Transverse colon (tissue), 4 donors: ENCODE measurements around the gene LRRC73.

Source experiments
- EP300 ChIP-seq: sonication (generic); formaldehyde crosslinking; IDR thresholded peaks from one replicate; pipeline ENCODE4 v1.6.1; 2017; ENCODE audit warnings: antibody characterized with exemption, low read depth
- POLR2A ChIP-seq: fragments of 450-650 bp; IDR thresholded peaks from one replicate; pipeline ENCODE4 v1.6.1; 2016; ENCODE audit warnings: antibody characterized with exemption, mild to moderate bottlenecking, moderate library complexity
- POLR2AphosphoS5 ChIP-seq, 3 donors: sonication (generic); formaldehyde crosslinking; IDR thresholded peaks; one replicate each; pipeline ENCODE4 v1.6.1; 2016; ENCODE audit warnings: antibody characterized with exemption in 3 of 3
- TF ChIP-seq, protein P1 (sequence below), 5 experiments: fragments of 200-600 bp in 3 of 5; fragments of 450-650 bp in 2 of 5; sonication (generic) in 3 of 5; IDR thresholded peaks; 1 replicate in 2 of 5; 2 replicates in 3 of 5; pipeline ENCODE4 v1.5.1; 2016 to 2017; ENCODE audit warnings: antibody characterized with exemption in 5 of 5, inconsistent platforms in 3 of 5, mild to moderate bottlenecking in 2 of 5, moderate library complexity in 1 of 5

DNA sequence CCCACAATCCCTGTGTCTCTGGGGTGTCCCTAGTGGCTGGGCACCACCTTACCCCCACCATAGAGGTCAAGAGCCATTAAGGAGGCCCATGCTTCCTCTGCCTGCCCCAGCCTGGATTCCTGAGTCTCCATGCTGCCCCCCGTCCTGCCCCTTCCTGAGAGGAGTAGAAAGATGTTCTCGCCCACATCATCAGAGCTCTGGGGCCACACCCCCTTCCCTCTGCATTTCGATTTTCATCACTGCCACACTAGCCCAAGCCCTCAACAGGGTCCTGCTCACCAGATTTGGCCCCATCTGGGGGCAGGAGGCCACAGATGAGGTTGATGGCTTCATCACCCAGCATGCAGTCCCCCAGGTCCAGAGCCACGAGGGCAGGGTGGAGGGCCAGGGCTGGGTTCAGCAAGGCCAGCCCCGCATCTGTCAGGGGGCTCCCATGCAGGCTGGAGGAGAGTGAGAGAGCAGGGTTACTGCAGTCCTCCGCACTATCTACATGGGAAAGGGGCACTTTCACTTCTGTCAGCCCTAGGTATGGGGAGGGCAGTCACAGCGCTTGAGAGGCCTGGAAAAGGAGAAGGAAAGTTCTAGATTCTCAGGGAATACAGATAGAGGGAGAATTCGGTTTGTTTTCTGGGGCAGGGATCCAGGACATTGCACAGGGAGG is 1.5 kb downstream of the LRRC73 start:
- TF ChIP-seq, protein P1, sequence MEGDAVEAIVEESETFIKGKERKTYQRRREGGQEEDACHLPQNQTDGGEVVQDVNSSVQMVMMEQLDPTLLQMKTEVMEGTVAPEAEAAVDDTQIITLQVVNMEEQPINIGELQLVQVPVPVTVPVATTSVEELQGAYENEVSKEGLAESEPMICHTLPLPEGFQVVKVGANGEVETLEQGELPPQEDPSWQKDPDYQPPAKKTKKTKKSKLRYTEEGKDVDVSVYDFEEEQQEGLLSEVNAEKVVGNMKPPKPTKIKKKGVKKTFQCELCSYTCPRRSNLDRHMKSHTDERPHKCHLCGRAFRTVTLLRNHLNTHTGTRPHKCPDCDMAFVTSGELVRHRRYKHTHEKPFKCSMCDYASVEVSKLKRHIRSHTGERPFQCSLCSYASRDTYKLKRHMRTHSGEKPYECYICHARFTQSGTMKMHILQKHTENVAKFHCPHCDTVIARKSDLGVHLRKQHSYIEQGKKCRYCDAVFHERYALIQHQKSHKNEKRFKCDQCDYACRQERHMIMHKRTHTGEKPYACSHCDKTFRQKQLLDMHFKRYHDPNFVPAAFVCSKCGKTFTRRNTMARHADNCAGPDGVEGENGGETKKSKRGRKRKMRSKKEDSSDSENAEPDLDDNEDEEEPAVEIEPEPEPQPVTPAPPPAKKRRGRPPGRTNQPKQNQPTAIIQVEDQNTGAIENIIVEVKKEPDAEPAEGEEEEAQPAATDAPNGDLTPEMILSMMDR (IDR thresholded peaks at IDR 0.05), result no peak
- TF ChIP-seq POLR2AphosphoS5 (IDR thresholded peaks at IDR 0.05) (no peak), POLR2A (no peak), EP300 (no peak)
